Left lobe of liver (tissue), 2 donors: ENCODE measurements around the gene SHROOM1. TPM values are rescaled to one million over a fixed set of nuclear protein-coding genes. Genes with fewer than 3 reads are reported as not detected.
A peak's percentile ranks its signal among the peaks of the same experiment; 100 is the strongest.

Experiments
- ATAC-seq: fragments of 200-7000 bp; cut with Tn5 transposase; one replicate; pipeline ENCODE4 v1.9.1; 2020; ENCODE audit warnings: mild to moderate bottlenecking, moderate library complexity
- DNase-seq: peaks from one replicate; pipeline ENCODE4 v3.0.0-alpha.2; 2020; ENCODE audit warnings: low spot score
- total RNA-seq: library from RNA; stranded (reverse); gene quantifications from one replicate; pipeline ENCODE4 v1.2.1, GENCODE V29; 2021
- donor health status: DM: no; HTN: no; CAD: no; lungs with moderate emphysema.
- donor health status: DM: no; HTN: yes; CAD: no.

Gene SHROOM1
- total RNA-seq, 1 donor from 2014 or later: 41.3 TPM

- DNase-seq (no peak), ATAC-seq (no peak)
These were observed 49.4 kb downstream of the SHROOM1 start for GRCh38 chr5:132781029-132781428.

- ATAC-seq: no peak
- DNase-seq: no peak
These were observed 49.9 kb downstream of the SHROOM1 start for GRCh38 chr5:132780577-132780976.

GRCh38 chr5:132779961-132780360 lies 50.5 kb downstream of the SHROOM1 start:
- DNase-seq (no peak), ATAC-seq (no peak)

- no peak for DNase-seq
These were observed 51.6 kb downstream of the SHROOM1 start for GRCh38 chr5:132778856-132779255.

GRCh38 chr5:132778129-132778528 lies 52.3 kb downstream of the SHROOM1 start:
- no peak for DNase-seq

More at GRCh38 chr5:132778856-132779255, 51.6 kb downstream of the SHROOM1 start:
- ATAC-seq: no peak

GRCh38 chr5:132777209-132778069 lies 53.0 kb downstream of the SHROOM1 start, which contains the start of gene SEPTIN8:
TSS of gene SEPTIN8 (minus strand) at chr5:132777239. CDS start at chr5:132777137, 102 bp downstream.
- DNase-seq (peak; percentile 61), ATAC-seq (peak; percentile 82)

More at GRCh38 chr5:132778129-132778528, 52.3 kb downstream of the SHROOM1 start:
- ATAC-seq: no peak

GRCh38 chr5:132776938-132777208 lies 53.6 kb downstream of the SHROOM1 start:
- DNase-seq (no peak), ATAC-seq (no peak)

GRCh38 chr5:132776131-132776937 lies 54.1 kb downstream of the SHROOM1 start:
- ATAC-seq: peak; percentile 29
- DNase-seq: no peak

GRCh38 chr5:132775476-132775961 lies 54.9 kb downstream of the SHROOM1 start:
- DNase-seq: no peak
- ATAC-seq: no peak

- no peak for DNase-seq
- no peak for ATAC-seq
These were observed 55.6 kb downstream of the SHROOM1 start for GRCh38 chr5:132774896-132775295.

GRCh38 chr5:132774406-132774805 lies 56.0 kb downstream of the SHROOM1 start:
- DNase-seq: no peak
- ATAC-seq: no peak

GRCh38 chr5:132773601-132774355 lies 56.7 kb downstream of the SHROOM1 start:
- DNase-seq (no peak), ATAC-seq (no peak)

- DNase-seq: no peak
- ATAC-seq: no peak
These were observed 57.3 kb downstream of the SHROOM1 start for GRCh38 chr5:132773114-132773513.

- no peak for DNase-seq
- ATAC-seq: no peak
These were observed 58.0 kb downstream of the SHROOM1 start for GRCh38 chr5:132772291-132773070.

Other genes with a start within 250 kb of the SHROOM1 start
- gene IL13, start 172.5 kb downstream of the SHROOM1 start, total RNA-seq: not detected
- not detected for gene IL4, start 156.7 kb downstream of the SHROOM1 start, total RNA-seq
- 1.5 TPM for gene KIF3A, start 93.1 kb downstream of the SHROOM1 start, total RNA-seq
- gene CCNI2, start 83.2 kb downstream of the SHROOM1 start, total RNA-seq: not detected
- gene SEPTIN8, start 53.4 kb downstream of the SHROOM1 start, total RNA-seq: 12.2 TPM
- 1.7 TPM for gene SOWAHA, start 17.3 kb downstream of the SHROOM1 start, total RNA-seq
- 0.15 TPM for gene GDF9, start 35.8 kb upstream of the SHROOM1 start, total RNA-seq
- gene UQCRQ, start 36.0 kb upstream of the SHROOM1 start, total RNA-seq: 727 TPM
- 168 TPM for gene LEAP2, start 43.0 kb upstream of the SHROOM1 start, total RNA-seq
- 17.4 TPM for gene AFF4, start 133.0 kb upstream of the SHROOM1 start, total RNA-seq
- gene ZCCHC10, start 195.9 kb upstream of the SHROOM1 start, total RNA-seq: 8.3 TPM
- 30.8 TPM for gene HSPA4, start 221.4 kb upstream of the SHROOM1 start, total RNA-seq